GM19240 (cell line): ENCODE measurements around the gene PTPN5.
"Not testable (repeated sequence)": the region's sequence is repeated elsewhere in the genome, so short reads cannot be mapped to it uniquely, and the experiment has no call there.

ENCODE experiments used
- DNase-seq: peaks from one replicate; pipeline ENCODE4 v3.0.0; 2011; ENCODE audit warnings: low spot score; ENCODE audit not compliant: insufficient read length

The PTPN5 gene

GRCh38 chr11:18691467-18692140, 100.0 kb downstream of the PTPN5 start:
- not testable (repeated sequence) for DNase-seq

DNA sequence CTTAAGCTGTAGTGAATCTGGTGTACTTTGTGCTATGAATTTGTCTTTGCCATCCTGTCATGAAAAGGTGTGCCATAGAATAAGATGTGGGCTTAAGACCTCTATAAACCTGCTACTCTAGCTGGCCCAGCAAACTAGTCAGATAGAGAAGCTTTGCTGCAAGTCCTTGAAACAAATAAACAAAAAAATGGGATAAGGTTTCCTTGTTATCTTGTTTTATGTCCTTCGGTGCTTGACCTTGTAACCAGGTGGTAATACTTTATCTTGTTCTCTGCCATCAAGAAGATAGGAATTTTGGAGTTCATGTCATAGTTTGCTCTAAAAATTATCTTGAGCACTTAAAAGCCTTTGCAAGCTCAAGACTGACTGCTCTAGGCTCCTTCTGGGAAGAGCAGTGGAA, 107.3 kb downstream of the PTPN5 start:
- DNase-seq: no peak

DNA sequence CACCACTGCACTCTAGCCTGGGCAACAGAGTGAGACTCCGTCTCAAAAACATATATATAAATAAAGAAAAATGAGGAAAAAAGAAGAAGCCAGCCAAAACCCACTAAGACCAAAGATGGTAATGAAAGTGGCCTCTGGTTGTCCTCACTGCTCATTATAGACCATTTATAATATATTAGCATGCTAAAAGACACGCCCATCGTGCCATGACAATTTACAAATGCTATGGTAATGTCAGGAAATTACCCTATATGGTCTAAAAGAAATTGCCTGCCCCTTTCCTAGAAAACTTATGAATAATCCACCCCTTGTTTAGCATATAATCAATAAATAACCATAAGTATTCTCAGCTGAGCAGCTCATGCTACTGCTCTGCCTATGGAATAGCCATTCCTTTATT, 109.1 kb downstream of the PTPN5 start:
- DNase-seq: no peak

GRCh38 chr11:18681949-18682348, 109.6 kb downstream of the PTPN5 start:
- not testable (repeated sequence) for DNase-seq
